22Rv1 (cell line): Measurements from ENCODE around the gene ESR1.

Source experiments
- CTCF ChIP-seq: fragments of 450-650 bp; IDR thresholded peaks from 2 replicates; pipeline ENCODE4 v1.5.1; 2017; ENCODE audit warnings: mild to moderate bottlenecking
- ZFX ChIP-seq: fragments of 450-650 bp; IDR thresholded peaks from 2 replicates; pipeline ENCODE4 v1.6.1; 2017; ENCODE audit warnings: antibody characterized with exemption, borderline replicate concordance

- TF ChIP-seq CTCF = no peak
- no peak for TF ChIP-seq ZFX
These were observed 84.0 kb downstream of the ESR1 start for GRCh38 chr6:151891524-151891923.
